Stimulated activated CD8-positive, alpha-beta memory T cell treated with anti-CD3 and anti-CD28 coated beads, Interleukin-7, amount 100 ng/mL, for 1 hour (primary cell): ENCODE data around the gene LYPD6.

Source experiments
- DNase-seq, 2 donors: peaks; one replicate each; pipeline ENCODE4 v3.0.0-alpha.2; 2020; ENCODE audit warnings: low read depth in 2 of 2

Gene LYPD6

DNA sequence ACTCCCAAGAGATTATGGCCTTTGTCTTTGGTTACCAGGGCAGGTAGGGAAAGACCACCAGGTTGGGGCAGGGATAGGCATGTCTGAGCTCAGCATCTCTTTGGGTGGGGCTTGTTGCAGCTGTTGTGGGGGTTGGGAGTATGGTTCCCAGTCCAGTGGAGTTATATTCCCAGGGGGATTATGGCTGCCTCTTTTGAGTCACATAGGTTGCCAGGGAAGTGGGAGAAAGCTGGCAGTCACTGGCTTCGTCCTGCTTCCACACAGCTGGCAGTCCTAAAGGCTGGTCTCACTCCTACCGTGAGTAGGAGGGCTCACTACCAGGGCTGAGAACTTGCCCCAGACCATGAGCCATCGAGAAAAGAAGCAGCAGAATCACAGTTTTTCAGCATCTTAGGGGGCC lies 79.1 kb downstream of the LYPD6 start:
- DNase-seq: no peak

- no peak for DNase-seq
These were observed 80.5 kb downstream of the LYPD6 start for GRCh38 chr2:149410701-149411484.

GRCh38 chr2:149413487-149413886 lies 83.1 kb downstream of the LYPD6 start:
- no peak for DNase-seq

- DNase-seq: no peak
These were observed 84.7 kb downstream of the LYPD6 start for GRCh38 chr2:149415086-149415485.

- DNase-seq: no peak
These were observed 87.7 kb downstream of the LYPD6 start for GRCh38 chr2:149418065-149418464.

- no peak for DNase-seq
These were observed 89.9 kb downstream of the LYPD6 start for GRCh38 chr2:149420053-149420963.

DNA sequence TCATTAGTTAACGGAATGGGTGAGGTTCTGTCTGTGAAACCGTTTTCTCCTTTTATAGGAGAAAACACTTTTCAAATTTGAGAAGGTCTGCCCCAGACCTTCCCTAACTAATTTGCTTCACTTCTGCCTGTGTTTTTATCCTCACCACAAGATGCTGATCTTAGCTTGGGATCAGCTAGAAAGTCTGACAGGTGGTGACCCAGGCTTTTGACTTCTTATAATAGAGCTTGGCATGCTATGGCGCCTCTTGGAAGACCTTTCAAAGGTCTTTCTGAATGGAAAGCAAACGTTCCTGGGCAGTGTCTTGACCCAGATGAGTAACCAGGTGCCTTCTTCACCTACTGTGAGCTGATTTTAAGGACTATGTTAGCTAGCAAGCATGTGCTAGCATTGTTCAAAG lies 91.4 kb downstream of the LYPD6 start:
- no peak for DNase-seq

- no peak for DNase-seq
These were observed 92.1 kb downstream of the LYPD6 start for GRCh38 chr2:149422337-149422990.

GRCh38 chr2:149422991-149423338 lies 92.6 kb downstream of the LYPD6 start:
- DNase-seq: no peak

DNA sequence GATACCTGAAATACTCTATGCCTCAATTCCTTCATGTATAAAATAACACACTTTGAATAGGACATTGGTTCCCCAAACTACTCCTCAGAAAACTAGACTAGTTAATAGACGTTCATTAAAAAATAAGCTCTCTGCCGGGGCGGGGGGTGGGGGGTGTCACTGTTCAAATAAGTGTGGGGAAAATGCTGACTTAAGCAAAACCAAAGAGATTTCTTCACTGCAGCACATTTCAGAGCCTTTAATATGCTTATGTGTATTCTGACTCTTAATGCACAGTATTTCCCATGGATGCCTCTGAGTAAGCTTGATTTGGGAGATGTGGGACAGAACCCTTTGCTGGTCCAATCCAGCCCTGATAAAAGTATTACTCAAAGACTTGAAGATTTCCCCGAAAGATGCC lies 93.2 kb downstream of the LYPD6 start:
- DNase-seq: no peak

DNA sequence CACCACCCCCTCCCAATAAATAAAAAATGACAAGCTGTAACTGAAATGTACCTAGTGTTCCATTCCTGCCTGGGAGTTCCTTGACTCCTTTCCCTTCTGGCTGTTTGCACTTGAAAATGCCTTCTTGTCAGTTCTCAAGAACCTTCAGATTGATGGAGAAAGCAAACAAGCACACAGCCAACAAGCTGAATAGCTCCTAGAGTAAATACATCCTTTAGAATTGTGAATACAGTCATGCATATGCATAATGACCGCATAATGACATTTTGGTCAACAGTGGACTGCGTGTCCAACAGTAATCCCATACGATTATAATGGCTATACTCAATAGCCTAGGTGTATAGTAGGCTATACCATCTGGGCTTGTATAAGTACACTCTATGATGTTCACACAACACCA lies 97.0 kb downstream of the LYPD6 start:
- no peak for DNase-seq

- DNase-seq: no peak
These were observed 98.4 kb downstream of the LYPD6 start for GRCh38 chr2:149428783-149429182.

GRCh38 chr2:149430743-149431736 lies 100.7 kb downstream of the LYPD6 start:
- no peak for DNase-seq

DNA sequence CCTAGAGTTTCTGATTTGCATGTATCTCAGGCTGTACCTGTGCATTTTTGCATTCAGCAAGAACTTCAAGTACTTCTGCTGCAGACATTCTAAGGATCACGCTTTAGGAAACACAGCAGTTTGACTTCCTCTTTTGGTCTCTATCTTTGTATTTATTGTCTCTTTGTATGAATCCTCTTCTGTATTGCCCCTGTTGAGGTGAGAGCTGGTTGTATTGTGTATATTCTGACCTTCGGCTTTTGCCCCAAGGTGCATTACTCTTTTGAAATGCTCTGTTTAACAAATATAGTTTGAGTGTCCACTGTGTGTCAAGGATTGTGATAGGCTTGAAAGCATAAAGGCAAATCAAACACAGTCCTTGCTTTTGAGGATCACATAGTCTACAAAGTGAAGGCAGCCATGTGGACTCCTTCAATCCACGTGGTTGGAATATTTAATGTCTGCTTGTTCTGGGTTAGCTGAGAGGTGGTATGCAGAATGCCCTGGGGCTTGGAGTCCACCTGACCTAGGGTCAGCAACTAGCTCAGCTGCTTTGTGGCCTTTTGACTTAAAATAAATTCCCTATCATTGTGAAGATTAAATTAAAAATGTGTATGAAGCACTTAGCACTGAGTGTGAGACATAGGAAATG lies 108.1 kb downstream of the LYPD6 start:
- DNase-seq: no peak

DNA sequence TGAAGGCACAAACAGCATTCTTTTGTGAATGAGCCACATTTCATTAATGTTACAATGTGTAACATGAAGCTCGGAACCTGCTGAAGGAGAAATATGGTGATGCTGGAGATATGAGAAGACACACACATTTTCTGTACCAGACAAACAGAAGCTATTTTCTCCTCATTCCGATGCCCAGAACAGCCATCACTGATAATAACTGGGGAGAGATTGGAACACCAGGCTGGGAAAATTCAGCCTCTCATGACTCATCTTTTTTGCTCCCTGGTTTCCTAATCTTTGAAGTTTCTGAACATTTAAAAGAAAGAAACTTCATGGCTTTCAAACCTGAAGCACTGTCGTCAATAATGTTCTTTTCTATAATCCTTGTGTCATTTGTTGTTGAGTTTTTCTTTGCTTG lies 110.9 kb downstream of the LYPD6 start:
- DNase-seq: no peak

DNA sequence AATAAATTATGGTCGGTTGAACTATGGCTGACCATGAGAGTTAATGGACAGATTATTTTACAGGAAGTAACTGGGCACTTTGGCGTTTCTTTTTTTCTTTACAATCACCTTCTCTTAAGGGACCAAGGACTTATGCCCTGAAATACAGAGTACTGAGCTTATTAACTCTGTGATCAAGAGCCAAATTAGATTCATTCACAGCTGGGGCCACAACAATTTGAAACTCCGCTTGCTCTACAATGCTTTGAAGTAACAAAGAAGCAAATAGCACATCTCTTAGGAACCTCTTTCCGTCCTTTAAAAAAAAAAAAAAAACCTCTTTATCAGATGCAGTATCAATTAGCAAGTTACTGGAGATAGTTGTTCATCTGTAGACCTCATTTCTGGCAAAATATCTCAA lies 112.0 kb downstream of the LYPD6 start:
- DNase-seq: no peak

DNA sequence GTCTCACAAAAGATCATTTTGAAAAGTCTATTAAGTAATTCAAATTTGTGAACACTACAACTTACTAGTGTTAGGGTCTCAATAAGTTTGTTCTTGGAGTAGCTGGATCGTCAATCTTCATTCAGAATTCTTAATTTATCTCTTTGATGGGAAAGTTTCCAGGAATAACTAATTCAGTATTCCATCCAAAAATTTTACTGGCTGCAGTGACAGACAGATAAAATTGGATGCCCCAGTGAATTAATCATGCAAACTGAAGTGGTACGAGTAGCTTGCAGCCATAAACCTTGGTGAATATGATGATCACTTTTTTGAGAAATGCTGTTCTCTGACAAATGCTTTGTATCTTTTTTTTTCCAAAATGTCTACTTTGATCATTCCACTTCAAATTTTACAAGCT lies 112.8 kb downstream of the LYPD6 start:
- no peak for DNase-seq

DNA sequence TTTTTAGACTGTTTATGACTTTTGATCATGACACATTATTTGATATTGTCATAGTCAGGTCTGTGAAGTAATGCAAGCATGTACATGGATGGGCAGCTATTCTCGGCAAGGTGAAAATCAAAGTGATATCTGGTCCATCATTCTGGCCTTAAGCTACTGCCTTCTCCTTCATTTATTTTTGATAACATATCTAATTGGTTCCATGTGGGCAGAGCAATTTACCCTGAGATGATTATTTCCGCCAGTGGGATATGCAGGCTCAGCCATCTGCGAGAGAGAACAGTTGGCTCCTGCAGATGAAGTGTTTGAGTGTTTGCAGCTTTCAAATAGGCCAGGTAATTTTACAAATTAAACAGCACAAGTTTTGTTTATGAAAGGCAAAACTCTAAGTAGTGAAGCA lies 116.4 kb downstream of the LYPD6 start:
- DNase-seq: no peak

- no peak for DNase-seq
These were observed 117.9 kb downstream of the LYPD6 start for GRCh38 chr2:149448315-149448714.

- DNase-seq: no peak
These were observed 118.6 kb downstream of the LYPD6 start for GRCh38 chr2:149449017-149449416.
